GM12891 (cell line): Measurements from ENCODE around the gene TTC9B.

Experiments
- POLR2A ChIP-seq: IDR thresholded peaks from 2 replicates; pipeline ENCODE4 v1.6.1; 2011; ENCODE audit warnings: low read depth, low read length, control low read depth
- POLR2AphosphoS5 ChIP-seq: IDR thresholded peaks from 2 replicates; pipeline ENCODE4 v1.6.1; 2011; ENCODE audit warnings: low read depth, low read length, control low read depth
- POU2F2 ChIP-seq: IDR thresholded peaks from 2 replicates; pipeline ENCODE4 v1.6.1; 2011; ENCODE audit warnings: low read depth, mild to moderate bottlenecking, control low read depth, low read length, moderate library complexity
- SPI1 ChIP-seq: IDR thresholded peaks from 2 replicates; pipeline ENCODE4 v1.6.1; 2011; ENCODE audit warnings: low read depth, low read length, control low read depth
- TAF1 ChIP-seq: IDR thresholded peaks from 2 replicates; pipeline ENCODE4 v1.6.1; 2011; ENCODE audit warnings: low read depth, low read length, control low read depth

DNA sequence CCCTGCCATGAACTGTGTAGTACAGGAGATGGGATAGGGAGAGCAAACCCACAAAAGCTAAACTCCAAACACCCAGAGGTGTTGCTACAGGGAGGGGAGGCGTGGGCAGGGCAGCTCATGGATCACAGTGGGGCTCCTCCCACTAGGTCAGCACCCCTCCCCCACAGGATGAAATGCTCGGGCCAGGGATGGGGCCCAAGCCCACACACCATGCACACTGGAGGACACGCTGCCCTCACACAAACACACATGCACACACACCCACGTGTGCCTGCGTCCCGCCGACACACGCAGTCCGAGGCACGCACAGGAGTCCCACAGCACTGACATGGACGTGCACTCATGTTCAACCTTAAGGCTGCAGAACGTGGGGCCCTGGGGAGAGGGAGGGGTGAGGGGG is 14.3 kb upstream of the TTC9B start:
- TF ChIP-seq POLR2A (no peak), POLR2AphosphoS5 (no peak), TAF1 (no peak), POU2F2 (no peak), SPI1 (no peak)
